ENCODE measurements around the gene URB1.

DNA sequence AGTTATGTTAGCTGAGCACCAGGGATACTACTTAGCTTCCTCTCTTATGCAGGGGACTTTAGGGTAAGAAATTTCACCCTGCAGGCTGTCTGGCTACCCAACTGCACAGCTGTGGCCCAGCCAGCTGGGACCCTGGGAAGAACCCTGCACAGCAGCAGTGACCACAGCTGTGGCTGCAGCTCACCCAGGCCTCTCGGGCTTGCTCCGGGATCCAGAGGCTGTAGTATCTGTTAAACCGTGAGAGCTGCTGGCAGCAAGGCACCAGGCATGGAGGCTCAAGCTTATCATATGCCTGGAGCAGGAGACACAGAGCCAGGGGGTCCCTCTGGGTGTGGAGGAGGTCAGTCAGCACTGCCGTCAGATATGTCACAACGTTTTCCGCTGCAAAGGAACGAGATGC, 40.3 kb downstream of the URB1 start:
- TF ChIP-seq, protein P1, sequence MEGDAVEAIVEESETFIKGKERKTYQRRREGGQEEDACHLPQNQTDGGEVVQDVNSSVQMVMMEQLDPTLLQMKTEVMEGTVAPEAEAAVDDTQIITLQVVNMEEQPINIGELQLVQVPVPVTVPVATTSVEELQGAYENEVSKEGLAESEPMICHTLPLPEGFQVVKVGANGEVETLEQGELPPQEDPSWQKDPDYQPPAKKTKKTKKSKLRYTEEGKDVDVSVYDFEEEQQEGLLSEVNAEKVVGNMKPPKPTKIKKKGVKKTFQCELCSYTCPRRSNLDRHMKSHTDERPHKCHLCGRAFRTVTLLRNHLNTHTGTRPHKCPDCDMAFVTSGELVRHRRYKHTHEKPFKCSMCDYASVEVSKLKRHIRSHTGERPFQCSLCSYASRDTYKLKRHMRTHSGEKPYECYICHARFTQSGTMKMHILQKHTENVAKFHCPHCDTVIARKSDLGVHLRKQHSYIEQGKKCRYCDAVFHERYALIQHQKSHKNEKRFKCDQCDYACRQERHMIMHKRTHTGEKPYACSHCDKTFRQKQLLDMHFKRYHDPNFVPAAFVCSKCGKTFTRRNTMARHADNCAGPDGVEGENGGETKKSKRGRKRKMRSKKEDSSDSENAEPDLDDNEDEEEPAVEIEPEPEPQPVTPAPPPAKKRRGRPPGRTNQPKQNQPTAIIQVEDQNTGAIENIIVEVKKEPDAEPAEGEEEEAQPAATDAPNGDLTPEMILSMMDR (IDR thresholded peaks at IDR 0.05; ENCODE audit: poor library complexity): no peak
- TF ChIP-seq EZH2 (IDR thresholded peaks at IDR 0.05; ENCODE audit: borderline replicate concordance) (no peak), EZH2phosphoT487 (IDR thresholded peaks at IDR 0.05; ENCODE audit: low read depth, severe bottlenecking, unreplicated experiment) (no peak)

Measured in hepatocyte (in vitro differentiated cells).